Panc1 (cell line): ENCODE data around the gene FBLN7. TPM values are rescaled to one million over a fixed set of nuclear protein-coding genes. Genes with fewer than 3 reads are reported as not detected.

Experiments used
- ATAC-seq: fragments of 200-7000 bp; cut with Tn5 transposase; 2 replicates; pipeline ENCODE4 v1.9.1; 2020; ENCODE audit warnings: mild to moderate bottlenecking, moderate library complexity
- BruUV-seq: library from RNA; stranded (reverse); fragments of 400-500 nt; replicated peaks from 2 replicates; lab custom pipeline; 2021; lab: Mats Ljungman, UMichigan
- CTCF ChIA-PET: fragments of 300-600 bp; sonication (Branson Sonifier 250); formaldehyde crosslinking; loops from one replicate; lab custom pipeline; 2022; ENCODE audit warnings: antibody characterized with exemption; lab: Charles Lee
- POLR2A ChIA-PET: fragments of 300-600 bp; sonication (Branson Sonifier 250); formaldehyde crosslinking; loops from one replicate; lab custom pipeline; 2022; ENCODE audit warnings: antibody characterized with exemption; lab: Charles Lee
- DNase-seq: peaks from one replicate; pipeline ENCODE4 v3.0.0-alpha.2; 2010; ENCODE audit warnings: low read depth, low spot score
- H3K27ac ChIP-seq: 2 replicates; pipeline ENCODE4 v1.5.1; 2011; ENCODE audit warnings: mild to moderate bottlenecking, low read length, inconsistent platforms
- H3K27me3 ChIP-seq: fragments of 200-500 bp; sonication (Bioruptor generic); 2 replicates; pipeline ENCODE4 v1.6.0; 2014; ENCODE audit warnings: low read length, inconsistent platforms; ENCODE audit not compliant: control insufficient read depth, insufficient read depth
- H3K36me3 ChIP-seq: fragments of 200-500 bp; sonication (Bioruptor generic); 2 replicates; pipeline ENCODE4 v1.5.1; 2014; ENCODE audit warnings: inconsistent platforms, mild to moderate bottlenecking, low read length, moderate library complexity; ENCODE audit not compliant: control insufficient read depth, insufficient read depth
- H3K4me1 ChIP-seq: 2 replicates; pipeline ENCODE4 v1.5.1; 2011; ENCODE audit warnings: inconsistent platforms, mild to moderate bottlenecking, low read length, moderate library complexity; ENCODE audit not compliant: control insufficient read depth, insufficient read depth
- H3K4me3 ChIP-seq, 2 experiments: 2 replicates each; pipeline ENCODE4 v1.5.1; 2011 to 2012; ENCODE audit warnings: low read depth in 2 of 2, low read length in 2 of 2, mild to moderate bottlenecking in 2 of 2, inconsistent platforms in 1 of 2, moderate library complexity in 1 of 2
- H3K9me3 ChIP-seq: fragments of 200-500 bp; sonication (Bioruptor generic); 2 replicates; pipeline ENCODE4 v1.5.1; 2014; ENCODE audit warnings: low read depth, mild to moderate bottlenecking, inconsistent platforms, low read length, moderate library complexity; ENCODE audit not compliant: control insufficient read depth, insufficient read depth
- CTCF ChIP-seq: fragments of 450-650 bp; IDR thresholded peaks from 2 replicates; pipeline ENCODE4 v1.5.1; 2017; ENCODE audit warnings: mild to moderate bottlenecking
- POLR2AphosphoS5 ChIP-seq: IDR thresholded peaks from 2 replicates; pipeline ENCODE4 v1.6.1; 2012; ENCODE audit warnings: mild to moderate bottlenecking, low read depth, low read length, moderate library complexity
- REST ChIP-seq, 2 experiments: IDR thresholded peaks; 2 replicates each; pipeline ENCODE4 v1.6.1; 2011 to 2012; ENCODE audit warnings: low read depth in 2 of 2, control low read depth in 1 of 2, low read length in 1 of 2, mild to moderate bottlenecking in 1 of 2, moderate library complexity in 1 of 2; ENCODE audit not compliant: insufficient read depth in 1 of 2
- SIN3A ChIP-seq: IDR thresholded peaks from 2 replicates; pipeline ENCODE4 v1.6.1; 2012; ENCODE audit warnings: low read depth, mild to moderate bottlenecking, low read length, moderate library complexity, borderline replicate concordance; ENCODE audit not compliant: insufficient read depth
- TCF7L2 ChIP-seq: IDR thresholded peaks from 2 replicates; pipeline ENCODE4 v1.6.1; 2011; ENCODE audit warnings: mild to moderate bottlenecking, low read depth, low read length, inconsistent platforms
- in situ Hi-C: cut with HindIII; loops from 2 replicates; pipeline ENCODE4 v1.10.0; 2016; ENCODE audit warnings: low sequenced_read_pairs, low pct_unique_long_range_greater_than_20kb
- intact Hi-C: fragments of 100-400 bp; cut with micrococcal nuclease; formaldehyde crosslinking; loops from one replicate; pipeline ENCODE4 v1.10.0; 2022; ENCODE audit not compliant: unreplicated experiment
- total RNA-seq: library from RNA; stranded (reverse); gene quantifications from one replicate; pipeline ENCODE4 v1.2.1, GENCODE V29; 2021; ENCODE audit not compliant: unreplicated experiment

FBLN7 gene
- total RNA-seq, 1 experiment from 2014 or later, result 0.95 TPM

GRCh38 chr2:112150447-112150846, 12.3 kb downstream of the FBLN7 start:
- ChIA-PET CTCF (no interaction called here), POLR2A (no interaction called here)
- intact Hi-C loops, result no loop called here

GRCh38 chr2:112150851-112151250, 12.7 kb downstream of the FBLN7 start:
- ChIA-PET POLR2A (no interaction called here), CTCF (no interaction called here)
- intact Hi-C loops, result no loop called here
- H3K9me3 ChIP-seq, result no peaks in the 10 kb centered on the region
- no peak for TF ChIP-seq TCF7L2
- no peak for TF ChIP-seq REST (IDR thresholded peaks at IDR 0.05; ENCODE audit: insufficient read depth in 1 of 2, low read depth in 2 of 2, low read length in 1 of 2)
- TF ChIP-seq SIN3A, result no peak
- TF ChIP-seq POLR2AphosphoS5, result no peak
- TF ChIP-seq CTCF, result no peak
- H3K27ac ChIP-seq, result no peak overlapping the region
- H3K4me3 ChIP-seq, result no peak overlapping the region
- ATAC-seq (no peak), DNase-seq (no peak)
- no TSS peak for BruUV-seq
- no peaks in the 10 kb centered on the region for H3K27me3 ChIP-seq
- H3K36me3 ChIP-seq, result no peaks in the 10 kb centered on the region
- no peaks in the 10 kb centered on the region for H3K4me1 ChIP-seq
- in situ Hi-C loops, result no loop called here

More at GRCh38 chr2:112150447-112150846, 12.3 kb downstream of the FBLN7 start:
- H3K9me3 ChIP-seq, result no peaks in the 10 kb centered on the region
- no peaks in the 10 kb centered on the region for H3K27me3 ChIP-seq
- no peaks in the 10 kb centered on the region for H3K4me1 ChIP-seq
- TF ChIP-seq TCF7L2 (no peak), REST (IDR thresholded peaks at IDR 0.05; ENCODE audit: insufficient read depth in 1 of 2, low read depth in 2 of 2, low read length in 1 of 2) (no peak), SIN3A (no peak), CTCF (no peak), POLR2AphosphoS5 (no peak)
- no TSS peak for BruUV-seq
- in situ Hi-C loops, result no loop called here
- no peak overlapping the region for H3K4me3 ChIP-seq
- ATAC-seq (no peak), DNase-seq (no peak)
- no peak overlapping the region for H3K27ac ChIP-seq
- H3K36me3 ChIP-seq, result no peaks in the 10 kb centered on the region
